HG02840 (cell line): ENCODE measurements around the gene CREBZF.
"Not testable (repeated sequence)": the region's sequence is repeated elsewhere in the genome, so short reads cannot be mapped to it uniquely, and the experiment has no call there.

Source experiments
- ATAC-seq: cut with Tn5 transposase; IDR thresholded peaks from one replicate; pipeline ENCODE4 v1.9.1; 2021; ENCODE audit warnings: mild to moderate bottlenecking, moderate library complexity, moderate number of reproducible peaks; ENCODE audit not compliant: unreplicated experiment, low FRiP score

CREBZF gene

GRCh38 chr11:85672105-85672902, 7.4 kb upstream of the CREBZF start:
- ATAC-seq = no peak

GRCh38 chr11:85670949-85671663, 6.2 kb upstream of the CREBZF start:
- ATAC-seq = not testable (repeated sequence)

- ATAC-seq = no peak
These were observed 3.2 kb upstream of the CREBZF start for GRCh38 chr11:85668157-85668556.

DNA sequence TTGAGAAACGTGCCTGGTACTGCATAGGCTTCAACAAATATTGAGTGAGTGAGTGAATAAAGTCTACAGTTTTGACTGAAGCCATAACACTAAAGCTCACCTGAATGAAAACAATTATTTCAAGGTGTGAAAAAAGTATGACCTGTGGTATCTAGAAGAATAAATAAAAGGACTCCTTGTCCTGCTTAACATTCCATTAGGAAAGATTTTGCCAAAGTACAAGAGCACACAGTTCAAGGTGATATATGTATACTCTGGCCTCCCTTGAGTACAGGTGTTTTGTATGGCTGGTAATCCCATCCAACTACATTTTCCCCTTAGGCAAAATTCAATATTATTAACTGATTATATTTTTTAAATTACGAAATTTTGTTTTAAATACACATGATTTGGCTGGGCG, 1.8 kb upstream of the CREBZF start:
- ATAC-seq = no peak

- no peak for ATAC-seq
These were observed 804 bp upstream of the CREBZF start for GRCh38 chr11:85665733-85666132.

DNA sequence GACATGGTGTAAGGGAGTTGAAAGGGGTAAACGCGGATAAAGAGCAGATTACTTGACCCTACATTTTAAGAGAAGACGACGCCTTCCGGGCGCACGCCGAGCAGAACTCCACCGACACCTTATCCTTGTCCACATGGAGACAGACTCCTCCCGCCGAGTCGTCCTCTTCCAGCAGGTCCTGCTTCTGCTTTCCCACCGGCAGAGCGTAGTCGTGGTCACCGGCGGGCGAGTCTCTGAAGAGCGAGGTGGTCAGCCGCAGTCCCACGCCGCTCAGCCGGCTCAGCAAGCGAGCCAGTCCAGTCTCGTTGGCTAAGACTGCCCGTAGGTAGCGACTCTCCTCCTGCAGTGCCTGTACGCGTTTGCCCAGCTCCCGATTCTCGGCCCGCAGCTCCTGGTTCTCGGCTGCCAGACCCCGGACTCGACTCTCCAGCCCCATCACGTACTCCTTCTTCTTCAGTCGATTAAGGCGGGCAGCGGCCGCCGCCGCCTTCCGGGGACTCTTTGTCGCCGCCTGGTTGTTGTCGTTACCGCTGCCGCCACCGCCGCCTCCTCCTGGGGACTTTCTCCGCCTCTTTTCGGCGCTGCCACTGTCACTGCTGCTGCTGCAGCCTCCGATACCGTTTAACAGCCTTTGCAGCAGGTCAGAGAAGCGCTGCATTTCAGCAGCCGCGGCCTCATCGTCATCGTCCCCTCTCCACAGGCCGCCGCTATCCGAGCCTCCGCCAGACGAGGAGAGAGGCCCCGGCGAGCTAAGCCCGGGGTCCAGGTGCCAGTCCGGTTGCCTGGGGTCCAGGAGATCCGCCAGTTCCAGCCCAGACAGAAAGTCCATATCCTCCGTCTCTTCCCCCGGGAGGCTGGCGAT, 945 bp downstream of the CREBZF start:
- peak; percentile 54 for ATAC-seq

- no peak for ATAC-seq
These were observed 1.7 kb downstream of the CREBZF start for GRCh38 chr11:85663080-85663752.

GRCh38 chr11:85661972-85662664, 2.8 kb downstream of the CREBZF start:
- no peak for ATAC-seq

GRCh38 chr11:85658180-85658579, 6.7 kb downstream of the CREBZF start:
- ATAC-seq = no peak

- ATAC-seq = no peak
These were observed 8.2 kb downstream of the CREBZF start for GRCh38 chr11:85656777-85657176.

DNA sequence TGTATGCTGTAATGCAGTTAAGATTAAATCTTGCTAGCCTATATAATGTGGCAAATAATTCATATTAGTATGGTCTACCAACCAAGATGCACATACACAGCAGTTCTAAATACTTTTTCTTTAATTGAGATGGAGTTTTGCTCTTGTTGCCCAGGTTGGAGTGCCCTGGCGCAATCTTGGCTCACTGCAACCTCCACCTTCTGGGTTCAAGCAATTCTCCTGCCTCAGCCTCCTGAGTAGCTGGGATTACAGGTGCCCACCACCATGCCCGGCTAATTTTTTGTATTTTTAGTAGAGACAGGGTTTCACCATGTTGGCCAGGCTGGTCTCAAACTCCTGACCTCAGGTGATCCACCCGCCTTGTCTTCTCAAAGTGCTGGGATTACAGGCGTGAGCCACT, 10.6 kb downstream of the CREBZF start:
- not testable (repeated sequence) for ATAC-seq

DNA sequence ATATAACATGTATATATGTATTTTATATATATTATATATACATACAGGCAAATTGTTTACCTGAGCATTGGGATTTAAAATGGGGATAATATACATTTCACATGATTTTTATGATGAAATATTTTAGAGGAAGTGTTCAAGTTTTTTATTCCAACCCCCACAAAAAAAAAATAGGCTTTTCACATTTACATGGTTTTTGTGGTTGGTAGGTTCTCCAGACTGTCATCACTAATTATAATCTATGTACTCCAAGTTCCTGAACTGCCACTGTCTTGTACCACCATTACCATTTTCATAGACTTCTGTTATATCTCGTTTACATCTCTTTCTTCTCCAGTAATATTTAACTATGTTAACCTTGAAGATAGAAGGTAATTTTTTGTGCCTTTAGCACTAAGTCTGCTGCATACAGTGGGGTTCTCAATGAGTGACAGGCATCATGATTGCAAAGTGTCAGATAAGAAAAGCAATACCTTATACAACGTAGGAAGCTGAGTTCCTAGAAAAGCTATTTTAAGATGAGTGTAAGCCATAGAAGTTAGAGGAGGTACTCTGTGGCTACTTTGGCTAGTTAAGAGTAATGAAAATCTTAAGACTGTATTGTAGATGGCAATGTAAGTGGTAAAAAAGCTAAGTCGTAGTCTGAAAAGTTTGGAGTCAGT, 12.0 kb downstream of the CREBZF start:
- no peak for ATAC-seq

DNA sequence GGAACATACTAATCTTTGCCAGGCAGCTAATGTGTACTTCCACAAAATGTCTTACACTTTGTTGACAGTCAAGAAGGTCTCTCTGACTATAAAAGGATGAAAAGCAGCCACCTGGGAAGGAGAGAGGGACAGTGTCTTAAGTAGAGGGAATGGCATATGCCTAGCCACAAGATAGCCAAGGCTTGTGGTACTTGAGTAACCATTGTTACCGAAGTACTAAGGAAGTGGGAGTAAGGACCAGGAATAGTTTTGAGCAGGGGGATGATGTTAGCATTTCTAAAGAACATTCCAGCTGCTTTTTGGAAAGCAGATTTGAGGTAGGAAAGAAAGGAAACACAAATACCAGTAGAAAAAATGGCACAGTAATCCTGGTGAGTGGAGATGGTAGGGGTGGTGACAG, 13.8 kb downstream of the CREBZF start:
- ATAC-seq = no peak

GRCh38 chr11:85647604-85648299, 17.2 kb downstream of the CREBZF start, which contains the start of gene TMEM126A:
TSS of gene TMEM126A (plus strand) at chr11:85647967. CDS start at chr11:85650256, 2,289 bp downstream.
- ATAC-seq = peak; percentile 98

- ATAC-seq = peak; percentile 3
These were observed 17.9 kb downstream of the CREBZF start for GRCh38 chr11:85647078-85647477.

GRCh38 chr11:85643191-85643614, 21.7 kb downstream of the CREBZF start:
- no peak for ATAC-seq

GRCh38 chr11:85634747-85635146, 30.2 kb downstream of the CREBZF start:
- ATAC-seq = no peak

DNA sequence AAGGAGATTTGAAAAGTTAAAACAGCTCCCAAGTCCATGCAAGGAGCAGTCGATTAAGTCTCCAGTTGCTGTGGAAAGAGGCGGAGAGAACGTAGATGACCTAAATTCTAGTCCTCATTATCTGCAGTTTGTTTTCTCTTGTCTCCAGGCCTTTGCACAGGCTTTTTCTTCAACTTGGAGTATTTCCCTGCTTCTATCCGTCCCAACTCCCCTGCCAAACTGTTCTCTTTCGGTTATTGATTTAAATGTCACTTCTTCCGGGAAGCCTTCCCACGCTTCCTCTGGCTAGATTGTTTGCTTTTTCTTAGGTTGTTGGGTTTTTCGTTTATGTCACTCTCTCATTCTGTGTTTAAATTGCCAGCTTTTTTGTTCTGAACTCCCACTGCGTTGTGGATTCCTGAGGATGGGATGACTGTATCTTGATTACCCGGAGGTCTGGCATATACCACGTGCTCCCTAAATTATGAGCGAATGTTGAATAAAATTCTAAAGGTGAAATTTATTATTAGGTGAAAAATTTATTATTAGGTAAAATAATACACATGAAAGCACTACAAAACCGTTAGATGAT, 36.1 kb downstream of the CREBZF start:
- peak; percentile 2 for ATAC-seq
